Fibroblast of lung (primary cell): ENCODE measurements around the gene STPG4.

Experiments used
- CTCF ChIP-seq, 2 donors: IDR thresholded peaks in 1 of 2; conservative IDR thresholded peaks in 1 of 2; 1 replicate in 1 of 2; 2 replicates in 1 of 2; pipeline ENCODE4 v1.5.1; 2011 to 2012; ENCODE audit warnings: low read length in 2 of 2, control low read depth in 1 of 2, inconsistent platforms in 1 of 2, low read depth in 1 of 2, mild to moderate bottlenecking in 1 of 2
- EZH2 ChIP-seq: IDR thresholded peaks from 2 replicates; pipeline ENCODE4 v1.5.1; 2012; ENCODE audit warnings: low read length, control low read depth, mild to moderate bottlenecking; ENCODE audit errors: missing control alignments

- TF ChIP-seq CTCF (conservative IDR thresholded peaks at IDR 0.05 in 1 of 2, IDR thresholded peaks at IDR 0.05 in 1 of 2; ENCODE audit: low read depth in 1 of 2, low read length in 2 of 2), result no peak
- no peak for TF ChIP-seq EZH2
Measured at GRCh38 chr2:47096451-47096850, 58.7 kb downstream of the STPG4 start.
